ENCODE data around the gene IRS1. TPM values are rescaled to one million over a fixed set of nuclear protein-coding genes. Genes with fewer than 3 reads are reported as not detected.

IRS1 gene
- total and polyA plus RNA-seq, 4 donors = 3.1 to 36.7 (median 7.9) TPM

DNA sequence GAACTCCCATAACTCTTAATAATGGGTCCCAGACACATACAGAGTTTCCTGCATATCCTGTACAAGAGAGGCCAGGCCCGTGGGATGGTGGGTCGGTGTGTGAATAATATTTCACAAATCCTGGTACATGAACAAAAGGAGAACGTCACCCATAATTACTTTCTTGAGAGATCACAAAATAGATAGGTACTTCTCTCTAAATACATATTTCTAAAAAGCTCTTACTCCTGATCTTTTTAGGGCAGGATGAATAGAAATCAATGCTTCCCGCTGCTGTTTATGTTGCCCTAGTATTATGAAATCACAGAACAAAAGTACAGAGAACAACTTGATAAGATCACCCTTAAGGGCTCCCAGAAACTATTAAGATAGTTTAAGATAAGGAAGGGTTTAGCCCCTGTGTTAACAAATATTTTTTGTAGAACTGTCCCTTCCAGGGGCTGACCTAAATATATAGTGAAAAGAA is 5.4 kb downstream of the IRS1 start:
- H3K27ac ChIP-seq (ENCODE audit: low read depth in 1 of 2, low read length in 1 of 2) = peak overlapping the region in 1 of 2 donors; percentile 74
- no peak overlapping the region for H3K4me3 ChIP-seq
- H3K27me3 ChIP-seq (ENCODE audit: control insufficient read depth in 3 of 3, insufficient read depth in 3 of 3, low read length in 2 of 3) = no peaks in the 10 kb centered on the region
- no peak for ATAC-seq (ENCODE audit: insufficient read depth, low FRiP score)
- H3K9me3 ChIP-seq (ENCODE audit: control insufficient read depth in 4 of 4, insufficient read depth in 3 of 4, low read length in 3 of 4) = peaks cover 0 to 4% (median 0%) of the 10 kb centered on the region in 4 donors
- H3K4me1 ChIP-seq (ENCODE audit: control insufficient read depth in 5 of 5, insufficient read depth in 5 of 5, low read length in 5 of 5) = peaks cover 13 to 57% (median 18%) of the 10 kb centered on the region in 5 donors
- TF ChIP-seq CTCF (IDR thresholded peaks at IDR 0.05; ENCODE audit: control extremely low read depth, extremely low read depth) = no peak
- peak overlapping the region; percentile 56 to 97 for H3K9ac ChIP-seq (ENCODE audit: insufficient read depth in 1 of 2, low read length in 2 of 2)
- WGBS, 2 donors = 37 to 59% methylated on average over 4 of the region's 4 CpGs
- peaks cover 0 to 56% (median 18%) of the 10 kb centered on the region in 4 donors for H3K36me3 ChIP-seq (ENCODE audit: control insufficient read depth in 4 of 4, insufficient read depth in 4 of 4, low read length in 4 of 4)
- DNase-seq = peak in 1 of 3 donors; percentile 60

GRCh38 chr2:226793646-226794045 is 6.0 kb downstream of the IRS1 start:
- peaks cover 0 to 55% (median 18%) of the 10 kb centered on the region in 4 donors for H3K36me3 ChIP-seq (ENCODE audit: control insufficient read depth in 4 of 4, insufficient read depth in 4 of 4, low read length in 4 of 4)
- H3K27ac ChIP-seq (ENCODE audit: low read depth in 1 of 2, low read length in 1 of 2) = peak overlapping the region in 1 of 2 donors; percentile 70
- H3K4me3 ChIP-seq = no peak overlapping the region
- H3K27me3 ChIP-seq (ENCODE audit: control insufficient read depth in 3 of 3, insufficient read depth in 3 of 3, low read length in 2 of 3) = no peaks in the 10 kb centered on the region
- peak overlapping the region in 1 of 2 donors; percentile 97 for H3K9ac ChIP-seq (ENCODE audit: insufficient read depth in 1 of 2, low read length in 2 of 2)
- 29 to 50% methylated on average over 2 of the region's 2 CpGs for WGBS, 2 donors
- H3K9me3 ChIP-seq (ENCODE audit: control insufficient read depth in 4 of 4, insufficient read depth in 3 of 4, low read length in 3 of 4) = peaks cover 0 to 4% (median 0%) of the 10 kb centered on the region in 4 donors
- peaks cover 13 to 62% (median 18%) of the 10 kb centered on the region in 5 donors for H3K4me1 ChIP-seq (ENCODE audit: control insufficient read depth in 5 of 5, insufficient read depth in 5 of 5, low read length in 5 of 5)
- no peak for TF ChIP-seq CTCF (IDR thresholded peaks at IDR 0.05; ENCODE audit: control extremely low read depth, extremely low read depth)
- ATAC-seq (ENCODE audit: insufficient read depth, low FRiP score) = no peak
- peak in 2 of 3 donors; percentile 64 for DNase-seq

GRCh38 chr2:226792155-226792881 is 7.3 kb downstream of the IRS1 start:
- TF ChIP-seq CTCF (IDR thresholded peaks at IDR 0.05; ENCODE audit: control extremely low read depth, extremely low read depth) = no peak
- Histone ChIP-seq H3K4me1 (ENCODE audit: control insufficient read depth in 5 of 5, insufficient read depth in 5 of 5, low read length in 5 of 5) (peaks cover 13 to 69% (median 18%) of the 10 kb centered on the region in 5 donors), H3K27ac (ENCODE audit: low read depth in 1 of 2, low read length in 1 of 2) (peak overlapping the region; percentile 65 to 91), H3K36me3 (ENCODE audit: control insufficient read depth in 4 of 4, insufficient read depth in 4 of 4, low read length in 4 of 4) (peaks cover 0 to 41% (median 15%) of the 10 kb centered on the region in 4 donors), H3K9me3 (ENCODE audit: control insufficient read depth in 4 of 4, insufficient read depth in 3 of 4, low read length in 3 of 4) (no peaks in the 10 kb centered on the region), H3K4me3 (no peak overlapping the region), H3K9ac (ENCODE audit: insufficient read depth in 1 of 2, low read length in 2 of 2) (peak overlapping the region; percentile 64 to 97), H3K27me3 (ENCODE audit: control insufficient read depth in 3 of 3, insufficient read depth in 3 of 3, low read length in 2 of 3) (no peaks in the 10 kb centered on the region)
- ATAC-seq (ENCODE audit: insufficient read depth, low FRiP score) = no peak
- DNase-seq = peak; percentile 14 to 59 (median 56)
- 46 to 48% methylated on average over 7 of the region's 7 CpGs for WGBS, 2 donors

All from lung (tissue), 12 donors.